Endothelial cell of umbilical vein (primary cell): ENCODE measurements around the gene SYTL1. TPM values are rescaled to one million over a fixed set of nuclear protein-coding genes. Genes with fewer than 3 reads are reported as not detected.
A peak's percentile ranks its signal among the peaks of the same experiment; 100 is the strongest.

Experiments used
- BruUV-seq: library from RNA; stranded (reverse); fragments of 400-500 nt; replicated peaks from 2 replicates; lab custom pipeline; 2021; lab: Mats Ljungman, UMichigan
- CTCF ChIA-PET: fragments of 300-600, 350-600 bp; sonication (Branson Sonifier 250); formaldehyde crosslinking; loops from one replicate; lab custom pipeline; 2021; ENCODE audit warnings: antibody characterized with exemption, inconsistent platforms; lab: Charles Lee
- POLR2A ChIA-PET: fragments of 300-600, 350-600 bp; sonication (Branson Sonifier 250); formaldehyde crosslinking; loops from one replicate; lab custom pipeline; 2021; ENCODE audit warnings: antibody characterized with exemption, inconsistent platforms; lab: Charles Lee
- DNase-seq: peaks from one replicate; pipeline ENCODE4 v3.0.0-alpha.2; 2011; ENCODE audit warnings: low read depth, low spot score
- FAIRE-seq: peaks from 2 replicates; lab custom pipeline; 2011; peaks lifted over from hg19 to GRCh38; lab: Jason Lieb, UNC
- H2AFZ ChIP-seq: 2 replicates; pipeline ENCODE4 v1.6.0; 2012; ENCODE audit warnings: low read depth, low read length, control low read depth, inconsistent platforms
- H3K27ac ChIP-seq: 2 replicates; pipeline ENCODE4 v1.5.1; 2011; ENCODE audit warnings: low read depth, mild to moderate bottlenecking, control low read depth, low read length, moderate library complexity; ENCODE audit not compliant: insufficient read depth
- H3K27me3 ChIP-seq, 2 experiments: 2 replicates each; pipeline versions ENCODE4 v1.6.0 to v1.6.1; 2011; ENCODE audit warnings: low read length in 2 of 2, mixed read lengths in 1 of 2; ENCODE audit not compliant: control insufficient read depth in 2 of 2, insufficient read depth in 2 of 2
- H3K36me3 ChIP-seq, 2 experiments: 2 replicates in 1 of 2; 3 replicates in 1 of 2; pipeline ENCODE4 v1.5.1; 2011; ENCODE audit warnings: low read length in 2 of 2, mild to moderate bottlenecking in 1 of 2, moderate library complexity in 1 of 2; ENCODE audit not compliant: control insufficient read depth in 2 of 2, insufficient read depth in 2 of 2; ENCODE audit errors: extremely low read depth in 1 of 2
- H3K4me1 ChIP-seq: 3 replicates; pipeline ENCODE4 v1.5.1; 2011; ENCODE audit warnings: mild to moderate bottlenecking, low read length; ENCODE audit not compliant: control insufficient read depth, insufficient read depth; ENCODE audit errors: extremely low read depth
- H3K4me2 ChIP-seq: 2 replicates; pipeline ENCODE4 v1.6.1; 2011; ENCODE audit warnings: low read length, control low read depth, mixed read lengths; ENCODE audit not compliant: insufficient read depth
- H3K4me3 ChIP-seq, 3 experiments: fragments of 200-600 bp in 1 of 3; sonication (generic), shearing (Covaris generic) in 1 of 3; replicated peaks in 1 of 3; 2 replicates each; pipeline ENCODE4 v1.5.1; 2011 to 2016; ENCODE audit warnings: control low read depth in 3 of 3, low read length in 3 of 3, mild to moderate bottlenecking in 2 of 3, inconsistent platforms in 1 of 3, low read depth in 1 of 3, moderate library complexity in 1 of 3; ENCODE audit not compliant: insufficient read depth in 1 of 3
- H3K79me2 ChIP-seq: 2 replicates; pipeline ENCODE4 v1.6.0; 2012; ENCODE audit warnings: low read length, inconsistent platforms; ENCODE audit not compliant: control insufficient read depth, insufficient read depth
- H3K9ac ChIP-seq: replicated peaks from 2 replicates; pipeline ENCODE3; 2011; ENCODE audit warnings: low read length, control low read depth; ENCODE audit not compliant: insufficient read depth; ENCODE audit errors: extremely low read depth
- H3K9me1 ChIP-seq: replicated peaks from 3 replicates; pipeline ENCODE4 v1.6.0; 2011; ENCODE audit warnings: mild to moderate bottlenecking, low read length; ENCODE audit not compliant: control insufficient read depth, insufficient read depth; ENCODE audit errors: extremely low read depth
- H3K9me3 ChIP-seq: replicated peaks from 2 replicates; pipeline ENCODE4 v1.5.1; 2012; ENCODE audit warnings: low read length, inconsistent platforms; ENCODE audit not compliant: control insufficient read depth, insufficient read depth
- H4K20me1 ChIP-seq: replicated peaks from 2 replicates; pipeline ENCODE3; 2011; ENCODE audit warnings: mild to moderate bottlenecking, low read length; ENCODE audit not compliant: control insufficient read depth, insufficient read depth; ENCODE audit errors: extremely low read depth
- CTCF ChIP-seq, 2 donors: IDR thresholded peaks; 1 replicate in 1 of 2; 2 replicates in 1 of 2; pipeline ENCODE4 v1.5.1; 2011; ENCODE audit warnings: low read length in 2 of 2, mild to moderate bottlenecking in 2 of 2, moderate library complexity in 2 of 2, control low read depth in 1 of 2, inconsistent platforms in 1 of 2, low read depth in 1 of 2; ENCODE audit not compliant: insufficient read depth in 1 of 2; ENCODE audit errors: extremely low read depth in 1 of 2
- EZH2 ChIP-seq: IDR thresholded peaks from 2 replicates; pipeline ENCODE4 v1.6.1; 2012; ENCODE audit warnings: borderline replicate concordance, low read depth, mild to moderate bottlenecking, moderate library complexity, low read length, inconsistent platforms; ENCODE audit not compliant: severe bottlenecking
- GATA2 ChIP-seq: IDR thresholded peaks from 2 replicates; pipeline ENCODE4 v1.7.0; 2011; ENCODE audit warnings: low read depth, mild to moderate bottlenecking, moderate library complexity, mixed read lengths, low read length; ENCODE audit not compliant: insufficient read length, insufficient read depth
- dilution Hi-C: fragments of 300-500 bp; cut with MboI; formaldehyde crosslinking; loops from one replicate; pipeline ENCODE4 v1.15.0; 2019; ENCODE audit warnings: low sequenced_read_pairs; ENCODE audit not compliant: extremely low pct_ligation_motif_present
- intact Hi-C: fragments of 100-400 bp; cut with micrococcal nuclease; formaldehyde crosslinking; loops from one replicate; pipeline ENCODE4 v1.10.0; 2022
- polyA plus RNA-seq, 4 experiments: library from polyadenylated mRNA; depleted of rRNA in 3 of 4; stranded (reverse) in 3 of 4; unstranded in 1 of 4; fragments of >200 nt; gene quantifications; 2 replicates each; pipeline versions ENCODE4 v1.2.1 to v1.2.3, GENCODE V29; 2011 to 2012; ENCODE audit warnings: missing spikeins in 1 of 4
- total RNA-seq: library from RNA; stranded (reverse); gene quantifications from 2 replicates; pipeline ENCODE4 v1.2.3, GENCODE V29; 2021

Gene SYTL1
- total and polyA plus RNA-seq, 2 donors (not counting 3 experiments of a cell fraction or from before 2014, with no cell fraction given) = 0.04 TPM; not detected in 1

DNA sequence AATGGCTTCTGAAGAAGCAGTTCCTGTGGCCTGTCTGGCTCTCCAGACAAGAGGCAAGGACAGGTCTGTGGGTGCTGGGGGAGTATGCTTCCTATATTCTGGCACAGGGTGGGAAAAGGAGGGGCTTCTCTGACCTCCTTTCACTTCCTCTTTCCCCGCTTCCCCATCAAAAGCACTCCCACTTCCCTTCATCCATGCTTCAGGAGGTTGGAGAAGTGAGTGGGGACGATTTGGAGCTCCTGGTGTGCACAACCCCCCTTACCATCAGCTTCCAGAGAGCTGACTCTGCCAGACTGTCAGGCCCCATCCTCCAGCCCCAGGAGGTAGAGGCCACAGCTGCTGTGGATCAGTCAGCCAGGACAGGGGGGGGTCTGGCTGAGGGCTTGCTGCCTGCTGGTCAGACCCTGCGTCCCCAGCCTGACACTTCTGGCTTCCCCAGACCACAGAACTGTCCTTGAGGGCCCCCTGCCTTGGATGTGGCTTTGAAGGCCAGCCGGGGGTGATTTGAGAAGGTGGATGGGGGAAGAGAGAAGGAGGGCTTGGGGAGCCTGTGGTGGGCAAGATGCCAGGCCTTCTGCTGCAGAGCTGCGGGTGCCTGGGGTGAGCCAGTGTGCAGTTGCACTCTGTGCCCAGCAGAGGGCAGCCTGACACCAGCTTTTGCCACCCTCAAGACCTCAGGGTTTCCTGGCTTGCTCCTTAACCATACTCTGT lies 41.3 kb upstream of the SYTL1 start:
- peaks cover 0 to 21% of the 10 kb centered on the region in 2 experiments for H3K36me3 ChIP-seq
- intact Hi-C loops = loop anchor here (1.0 to 5.0 kb wide), 6 partner anchors 22 to 362 kb away; partner anchors contain the start of genes GPR3 and TMEM222
- peak; percentile 96 for FAIRE-seq
- BruUV-seq = no TSS peak
- CTCF ChIA-PET = interaction anchor here (0.6 to 10.9 kb wide), 43 partner anchors 9 to 419 kb away, joined by 3 to 275 read pairs (median 5); partner anchors contain the start of genes AHDC1, CD164L2, GPR3 and MAP3K6
- H3K4me1 ChIP-seq = no peaks in the 10 kb centered on the region
- dilution Hi-C loops = no loop called here
- no peaks in the 10 kb centered on the region for H3K79me2 ChIP-seq
- POLR2A ChIA-PET = interaction anchor here (0.5 kb wide), 1 partner anchor 17 kb away, joined by 3 read pairs; no protein-coding TSS in a partner anchor
- DNase-seq = peak; percentile 89
- no peaks in the 10 kb centered on the region for H3K9me1 ChIP-seq
- no peak overlapping the region for H3K4me3 ChIP-seq
- TF ChIP-seq CTCF (IDR thresholded peaks at IDR 0.05; ENCODE audit: extremely low read depth in 1 of 2, insufficient read depth in 1 of 2, low read depth in 1 of 2, low read length in 2 of 2) (peak; percentile 95 to 98), GATA2 (no peak), EZH2 (no peak)
- H3K9me3 ChIP-seq = no peaks in the 10 kb centered on the region
- no peak overlapping the region for H3K9ac ChIP-seq
- no peak overlapping the region for H3K4me2 ChIP-seq
- H4K20me1 ChIP-seq = no peaks in the 10 kb centered on the region
- H2AFZ ChIP-seq = no peak overlapping the region
- H3K27ac ChIP-seq = no peak overlapping the region
- no peaks in the 10 kb centered on the region for H3K27me3 ChIP-seq
